Upper lobe of left lung (tissue), 6 donors: ENCODE results near the gene SEC24C. TPM values are rescaled to one million over a fixed set of nuclear protein-coding genes. Genes with fewer than 3 reads are reported as not detected.

Experiments
- ATAC-seq, 2 donors: fragments of 200-7000 bp; cut with Tn5 transposase; one replicate each; pipeline ENCODE4 v1.9.1; 2022; ENCODE audit warnings: mild to moderate bottlenecking in 2 of 2, moderate library complexity in 2 of 2; ENCODE audit not compliant: low FRiP score in 2 of 2
- DNase-seq, 2 donors: peaks; one replicate each; pipeline ENCODE4 v3.0.0-alpha.2; 2019 to 2020
- H3K27ac ChIP-seq, 4 donors: fragments of 200-600 bp; sonication (generic); one replicate each; pipeline ENCODE4 v1.5.1; 2016 to 2019
- H3K27me3 ChIP-seq, 4 donors: fragments of 200-600 bp; sonication (generic); one replicate each; pipeline ENCODE4 v1.5.1; 2017 to 2019
- H3K36me3 ChIP-seq, 4 donors: fragments of 200-600 bp; sonication (generic); one replicate each; pipeline ENCODE4 v1.5.1; 2016 to 2019
- H3K4me1 ChIP-seq, 4 donors: fragments of 200-600 bp; sonication (generic); one replicate each; pipeline ENCODE4 v1.5.1; 2018 to 2019
- H3K4me3 ChIP-seq, 4 donors: fragments of 200-600 bp; sonication (generic); one replicate each; pipeline ENCODE4 v1.5.1; 2017 to 2019; ENCODE audit warnings: mild to moderate bottlenecking in 2 of 4, moderate library complexity in 1 of 4
- H3K9me3 ChIP-seq, 4 donors: fragments of 200-600 bp; sonication (generic); one replicate each; pipeline ENCODE4 v1.5.1; 2018 to 2019
- CTCF ChIP-seq, 6 experiments: fragments of 450-650 bp in 4 of 6; fragments of 200-600 bp in 2 of 6; sonication (generic) in 2 of 6; IDR thresholded peaks; one replicate each; pipeline ENCODE4 v1.5.1; 2016 to 2019; ENCODE audit warnings: antibody characterized with exemption in 6 of 6
- EP300 ChIP-seq, 4 donors: sonication (generic); formaldehyde crosslinking; IDR thresholded peaks; one replicate each; pipeline ENCODE4 v1.5.1; 2017; ENCODE audit warnings: antibody characterized with exemption in 4 of 4, control low read depth in 2 of 4
- POLR2A ChIP-seq, 4 donors: fragments of 450-650 bp; IDR thresholded peaks; one replicate each; pipeline ENCODE4 v1.5.1; 2016 to 2017; ENCODE audit warnings: antibody characterized with exemption in 4 of 4, mild to moderate bottlenecking in 2 of 4
- POLR2AphosphoS5 ChIP-seq, 2 donors: sonication (generic); formaldehyde crosslinking; IDR thresholded peaks; one replicate each; pipeline ENCODE4 v1.5.1; 2017; ENCODE audit warnings: antibody characterized with exemption in 2 of 2
- WGBS, 2 donors: methylation state at CpG; one replicate each; pipeline ENCODE4 v1.1.5; 2017 to 2018; 5-methylcytosine and 5-hydroxymethylcytosine counted together
- total RNA-seq, 6 donors: library from RNA; depleted of rRNA in 4 of 6; stranded (reverse); fragments of >200 nt in 4 of 6; gene quantifications; one replicate each; pipeline versions ENCODE4 v1.1.0 to v1.2.1, GENCODE V29; 2016 to 2021
- donor health status: DM: no; HTN: no; CAD: no; lungs with moderate emphysema.
- donor health status: DM: no; HTN: yes; CAD: no; lungs with severe emphysema.

Gene SEC24C
- total RNA-seq, 6 donors from 2014 or later = 55.1 to 84.0 (median 65.0) TPM

GRCh38 chr10:73798927-73799560 is 54.9 kb downstream of the SEC24C start:
- Histone ChIP-seq H3K9me3 (no peaks in the 10 kb centered on the region), H3K4me1 (no peaks in the 10 kb centered on the region), H3K36me3 (peaks cover 58 to 100% (median 96%) of the 10 kb centered on the region in 4 donors), H3K27ac (no peak overlapping the region), H3K27me3 (no peaks in the 10 kb centered on the region), H3K4me3 (no peak overlapping the region)
- ATAC-seq = peak; percentile 21 to 23
- 85 to 90% methylated on average over 7 to 10 of the region's 10 CpGs for WGBS, 2 donors
- no peak for TF ChIP-seq EP300 (IDR thresholded peaks at IDR 0.05)
- no peak for TF ChIP-seq POLR2AphosphoS5 (IDR thresholded peaks at IDR 0.05)
- no peak for TF ChIP-seq CTCF (IDR thresholded peaks at IDR 0.05)
- TF ChIP-seq POLR2A (IDR thresholded peaks at IDR 0.05) = no peak
- no peak for DNase-seq

- Histone ChIP-seq H3K27me3 (no peaks in the 10 kb centered on the region), H3K27ac (no peak overlapping the region), H3K4me3 (no peak overlapping the region), H3K36me3 (peaks cover 58 to 100% (median 96%) of the 10 kb centered on the region in 4 donors), H3K9me3 (no peaks in the 10 kb centered on the region), H3K4me1 (no peaks in the 10 kb centered on the region)
- no peak for TF ChIP-seq EP300 (IDR thresholded peaks at IDR 0.05)
- no peak for TF ChIP-seq POLR2A (IDR thresholded peaks at IDR 0.05)
- 80 to 84% methylated on average over 5 to 9 of the region's 9 CpGs for WGBS, 2 donors
- ATAC-seq (peak in 1 of 2 donors; percentile 4), DNase-seq (no peak)
Observed at GRCh38 chr10:73799899-73800559, 55.9 kb downstream of the SEC24C start.

- DNase-seq (no peak), ATAC-seq (no peak)
- H3K36me3 ChIP-seq = peaks cover 58 to 100% (median 97%) of the 10 kb centered on the region in 4 donors
- H3K4me3 ChIP-seq = no peak overlapping the region
- no peak overlapping the region for H3K27ac ChIP-seq
- no peaks in the 10 kb centered on the region for H3K27me3 ChIP-seq
- TF ChIP-seq POLR2AphosphoS5 (IDR thresholded peaks at IDR 0.05) = no peak
- no peak for TF ChIP-seq EP300 (IDR thresholded peaks at IDR 0.05)
- TF ChIP-seq CTCF (IDR thresholded peaks at IDR 0.05) = no peak
- TF ChIP-seq POLR2A (IDR thresholded peaks at IDR 0.05) = no peak
- 82 to 86% methylated on average over 17 to 20 of the region's 20 CpGs for WGBS, 2 donors
- H3K4me1 ChIP-seq = no peaks in the 10 kb centered on the region
- no peaks in the 10 kb centered on the region for H3K9me3 ChIP-seq
Observed at GRCh38 chr10:73800560-73801252, 56.5 kb downstream of the SEC24C start.

- Histone ChIP-seq H3K4me1 (peaks cover 0 to under 1% (median 0%) of the 10 kb centered on the region in 4 donors), H3K4me3 (no peak overlapping the region), H3K36me3 (peaks cover 56 to 100% (median 97%) of the 10 kb centered on the region in 4 donors), H3K27ac (no peak overlapping the region), H3K9me3 (no peaks in the 10 kb centered on the region), H3K27me3 (no peaks in the 10 kb centered on the region)
- WGBS, 2 donors = 92 to 98% methylated on average over 11 to 13 of the region's 13 CpGs
- ATAC-seq (no peak), DNase-seq (no peak)
- TF ChIP-seq EP300 (IDR thresholded peaks at IDR 0.05) (no peak), CTCF (IDR thresholded peaks at IDR 0.05) (no peak), POLR2A (IDR thresholded peaks at IDR 0.05) (no peak), POLR2AphosphoS5 (IDR thresholded peaks at IDR 0.05) (no peak)
Observed at GRCh38 chr10:73801253-73801590, 57.0 kb downstream of the SEC24C start.

- peaks cover 6 to 13% (median 8%) of the 10 kb centered on the region in 4 donors for H3K4me1 ChIP-seq
- DNase-seq (no peak), ATAC-seq (no peak)
- no peaks in the 10 kb centered on the region for H3K27me3 ChIP-seq
- H3K36me3 ChIP-seq = peaks cover 54 to 100% (median 97%) of the 10 kb centered on the region in 4 donors
- H3K4me3 ChIP-seq = no peak overlapping the region
- no peaks in the 10 kb centered on the region for H3K9me3 ChIP-seq
- no peak overlapping the region for H3K27ac ChIP-seq
- TF ChIP-seq CTCF (IDR thresholded peaks at IDR 0.05) = no peak
- TF ChIP-seq POLR2A (IDR thresholded peaks at IDR 0.05) = no peak
- no peak for TF ChIP-seq POLR2AphosphoS5 (IDR thresholded peaks at IDR 0.05)
- no peak for TF ChIP-seq EP300 (IDR thresholded peaks at IDR 0.05)
- 93 to 96% methylated on average over 11 of the region's 11 CpGs for WGBS, 2 donors
Observed at GRCh38 chr10:73802276-73802991, 58.3 kb downstream of the SEC24C start.
